Lower leg skin (tissue), 3 donors: ENCODE measurements around the gene FITM2.

Source experiments
- POLR2A ChIP-seq, 2 donors: fragments of 450-650 bp; IDR thresholded peaks; one replicate each; pipeline ENCODE4 v1.6.1; 2016 to 2017; ENCODE audit warnings: antibody characterized with exemption in 2 of 2, mild to moderate bottlenecking in 1 of 2, moderate library complexity in 1 of 2
- TF ChIP-seq, protein P1 (sequence below), 3 donors: fragments of 450-650 bp; IDR thresholded peaks; one replicate each; pipeline ENCODE4 v1.5.1; 2016; ENCODE audit warnings: antibody characterized with exemption in 3 of 3, mild to moderate bottlenecking in 3 of 3, moderate library complexity in 2 of 3

DNA sequence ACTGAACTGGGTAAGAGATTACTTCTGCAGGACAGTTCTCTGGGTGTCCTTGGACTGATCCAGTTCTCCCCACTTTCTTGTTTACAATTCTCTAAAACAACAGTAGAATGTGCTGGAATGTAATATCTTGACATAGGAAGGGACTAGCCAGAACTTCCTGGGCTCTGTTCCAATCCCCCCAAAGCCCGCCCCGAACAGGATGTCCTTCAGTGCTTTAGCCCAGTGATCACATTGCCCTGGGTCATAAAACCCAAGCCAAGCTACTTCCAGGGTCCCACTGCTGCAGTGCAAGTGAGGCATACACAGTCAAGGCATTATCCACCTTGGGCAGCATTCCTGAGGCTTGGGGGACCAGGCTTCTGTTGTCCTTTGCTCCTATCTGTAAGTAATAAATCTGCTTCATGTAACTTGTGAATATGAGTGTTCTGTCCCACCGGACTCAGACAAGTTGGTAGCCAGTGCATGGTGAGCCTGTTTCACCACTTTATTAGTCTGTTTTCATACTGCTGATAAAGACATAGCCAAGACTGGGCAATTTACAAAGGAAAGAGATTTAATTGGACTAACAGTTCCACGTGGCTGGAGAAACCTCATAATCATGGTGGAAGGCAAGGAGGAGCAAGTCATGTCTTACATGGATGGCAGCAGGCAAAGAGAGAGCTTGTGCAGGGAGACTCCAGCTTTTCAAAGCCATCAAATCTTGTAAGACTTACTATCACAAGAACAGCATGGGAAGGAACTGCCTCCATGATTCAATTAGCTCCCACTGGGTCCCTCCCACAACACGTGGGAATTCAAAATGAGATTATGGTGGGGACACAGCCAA lies 23.5 kb downstream of the FITM2 start:
- TF ChIP-seq, protein P1, sequence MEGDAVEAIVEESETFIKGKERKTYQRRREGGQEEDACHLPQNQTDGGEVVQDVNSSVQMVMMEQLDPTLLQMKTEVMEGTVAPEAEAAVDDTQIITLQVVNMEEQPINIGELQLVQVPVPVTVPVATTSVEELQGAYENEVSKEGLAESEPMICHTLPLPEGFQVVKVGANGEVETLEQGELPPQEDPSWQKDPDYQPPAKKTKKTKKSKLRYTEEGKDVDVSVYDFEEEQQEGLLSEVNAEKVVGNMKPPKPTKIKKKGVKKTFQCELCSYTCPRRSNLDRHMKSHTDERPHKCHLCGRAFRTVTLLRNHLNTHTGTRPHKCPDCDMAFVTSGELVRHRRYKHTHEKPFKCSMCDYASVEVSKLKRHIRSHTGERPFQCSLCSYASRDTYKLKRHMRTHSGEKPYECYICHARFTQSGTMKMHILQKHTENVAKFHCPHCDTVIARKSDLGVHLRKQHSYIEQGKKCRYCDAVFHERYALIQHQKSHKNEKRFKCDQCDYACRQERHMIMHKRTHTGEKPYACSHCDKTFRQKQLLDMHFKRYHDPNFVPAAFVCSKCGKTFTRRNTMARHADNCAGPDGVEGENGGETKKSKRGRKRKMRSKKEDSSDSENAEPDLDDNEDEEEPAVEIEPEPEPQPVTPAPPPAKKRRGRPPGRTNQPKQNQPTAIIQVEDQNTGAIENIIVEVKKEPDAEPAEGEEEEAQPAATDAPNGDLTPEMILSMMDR (IDR thresholded peaks at IDR 0.05) = no peak
- no peak for TF ChIP-seq POLR2A (IDR thresholded peaks at IDR 0.05)
